Measurements from ENCODE around the gene SYT2. TPM values are rescaled to one million over a fixed set of nuclear protein-coding genes. Genes with fewer than 3 reads are reported as not detected.

SYT2 gene
- total RNA-seq, 1 donor from 2014 or later = not detected

DNA sequence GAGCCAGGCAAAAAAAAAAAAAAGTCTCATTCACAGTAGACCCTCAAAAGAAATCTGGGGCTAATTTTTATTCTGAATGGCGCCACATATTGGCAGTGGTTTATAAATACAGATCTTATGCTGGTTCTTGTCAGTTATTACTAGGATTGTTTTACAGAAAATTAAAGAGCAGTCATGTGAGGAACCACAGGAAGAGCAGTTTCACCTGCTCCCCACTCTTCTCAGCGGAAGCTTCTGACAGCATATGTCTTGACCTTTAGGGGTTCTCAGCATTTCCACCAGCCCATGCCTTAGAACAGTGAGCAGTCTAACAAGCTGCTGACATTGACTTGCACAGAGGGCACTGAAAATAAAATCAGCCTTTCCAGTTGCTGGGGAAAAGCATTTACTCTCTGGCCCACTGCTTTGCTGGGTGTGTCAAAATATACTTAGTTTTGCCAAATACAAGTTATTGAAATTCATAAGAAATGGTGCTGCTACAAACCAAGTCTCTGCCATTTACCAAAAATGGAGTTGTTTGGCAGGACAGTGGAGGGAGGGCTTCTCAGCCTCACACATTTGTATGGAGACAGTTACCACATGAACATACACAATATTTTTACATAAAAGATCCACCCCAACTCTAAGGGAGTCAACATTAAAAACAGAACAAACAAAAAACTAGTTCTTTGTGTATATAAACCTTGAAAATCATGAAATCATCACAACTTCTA is 144.2 kb downstream of the SYT2 start:
- TF ChIP-seq, protein P1, sequence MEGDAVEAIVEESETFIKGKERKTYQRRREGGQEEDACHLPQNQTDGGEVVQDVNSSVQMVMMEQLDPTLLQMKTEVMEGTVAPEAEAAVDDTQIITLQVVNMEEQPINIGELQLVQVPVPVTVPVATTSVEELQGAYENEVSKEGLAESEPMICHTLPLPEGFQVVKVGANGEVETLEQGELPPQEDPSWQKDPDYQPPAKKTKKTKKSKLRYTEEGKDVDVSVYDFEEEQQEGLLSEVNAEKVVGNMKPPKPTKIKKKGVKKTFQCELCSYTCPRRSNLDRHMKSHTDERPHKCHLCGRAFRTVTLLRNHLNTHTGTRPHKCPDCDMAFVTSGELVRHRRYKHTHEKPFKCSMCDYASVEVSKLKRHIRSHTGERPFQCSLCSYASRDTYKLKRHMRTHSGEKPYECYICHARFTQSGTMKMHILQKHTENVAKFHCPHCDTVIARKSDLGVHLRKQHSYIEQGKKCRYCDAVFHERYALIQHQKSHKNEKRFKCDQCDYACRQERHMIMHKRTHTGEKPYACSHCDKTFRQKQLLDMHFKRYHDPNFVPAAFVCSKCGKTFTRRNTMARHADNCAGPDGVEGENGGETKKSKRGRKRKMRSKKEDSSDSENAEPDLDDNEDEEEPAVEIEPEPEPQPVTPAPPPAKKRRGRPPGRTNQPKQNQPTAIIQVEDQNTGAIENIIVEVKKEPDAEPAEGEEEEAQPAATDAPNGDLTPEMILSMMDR (IDR thresholded peaks at IDR 0.05) = no peak
- peak overlapping the region; percentile 44 for H3K4me3 Mint-ChIP-seq
- peaks cover 37% of the 10 kb centered on the region for H3K4me1 Mint-ChIP-seq
- intact Hi-C loops (cut with micrococcal nuclease) = loop anchor here (5.0 kb wide), 2 partner anchors 34 to 51 kb away; no protein-coding TSS in a partner anchor
- ATAC-seq (ENCODE audit: low read depth) (peak; percentile 95), DNase-seq (no peak)
- H3K27me3 Mint-ChIP-seq = no peaks in the 10 kb centered on the region
- H3K9me3 Mint-ChIP-seq = no peaks in the 10 kb centered on the region
- ChIA-PET POLR2A (interaction anchor here (1.4 kb wide), 1 partner anchor 12 kb away, joined by 4 read pairs; no protein-coding TSS in a partner anchor), CTCF (interaction anchor here (0.6 to 1.1 kb wide), 3 partner anchors 8 to 40 kb away, joined by 3 to 6 read pairs (median 4); no protein-coding TSS in a partner anchor)
- peaks cover 23% of the 10 kb centered on the region for H3K36me3 Mint-ChIP-seq (ENCODE audit: low read depth)
- peak overlapping the region; percentile 46 for H3K27ac Mint-ChIP-seq

DNA sequence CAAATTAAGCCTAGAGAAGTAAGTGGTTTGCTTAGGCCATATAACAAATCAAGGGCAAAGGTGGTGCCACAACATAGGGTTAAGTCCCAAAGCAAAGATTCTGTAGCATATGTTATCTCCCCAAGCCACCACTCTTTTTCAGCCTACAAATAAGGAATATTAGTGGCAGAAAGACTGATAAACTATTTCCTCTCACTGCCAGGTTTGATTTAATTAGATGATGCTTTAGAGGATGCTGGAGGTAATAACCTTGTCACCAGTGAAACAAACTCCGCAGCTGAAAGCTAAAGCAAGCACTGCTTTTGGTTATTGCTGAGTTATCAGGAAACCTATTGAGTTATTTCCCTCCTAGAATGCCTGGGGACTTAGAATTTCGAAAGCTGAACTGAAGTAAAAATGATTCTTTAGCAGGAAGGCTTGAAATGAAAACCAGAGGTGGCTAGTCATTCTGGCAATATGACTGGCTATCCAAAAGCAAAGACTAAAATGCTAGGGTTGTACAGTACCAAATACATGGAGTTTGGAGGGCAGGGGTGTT is 145.2 kb downstream of the SYT2 start:
- Mint-ChIP-seq H3K4me1 (peaks cover 37% of the 10 kb centered on the region), H3K4me3 (no peak overlapping the region), H3K36me3 (ENCODE audit: low read depth) (peaks cover 23% of the 10 kb centered on the region), H3K9me3 (no peaks in the 10 kb centered on the region), H3K27ac (peak overlapping the region; percentile 46), H3K27me3 (no peaks in the 10 kb centered on the region)
- DNase-seq (no peak), ATAC-seq (ENCODE audit: low read depth) (no peak)
- TF ChIP-seq, protein P1 (IDR thresholded peaks at IDR 0.05) = no peak
- POLR2A ChIA-PET = interaction anchor here (1.4 kb wide), 1 partner anchor 11 kb away, joined by 4 read pairs; no protein-coding TSS in a partner anchor
- CTCF ChIA-PET = interaction anchor here (1.4 kb wide), 1 partner anchor 154 kb away, joined by 4 read pairs; no protein-coding TSS in a partner anchor
- intact Hi-C loops (cut with micrococcal nuclease) = loop anchor here (5.0 kb wide), 2 partner anchors 33 to 52 kb away; no protein-coding TSS in a partner anchor

DNA sequence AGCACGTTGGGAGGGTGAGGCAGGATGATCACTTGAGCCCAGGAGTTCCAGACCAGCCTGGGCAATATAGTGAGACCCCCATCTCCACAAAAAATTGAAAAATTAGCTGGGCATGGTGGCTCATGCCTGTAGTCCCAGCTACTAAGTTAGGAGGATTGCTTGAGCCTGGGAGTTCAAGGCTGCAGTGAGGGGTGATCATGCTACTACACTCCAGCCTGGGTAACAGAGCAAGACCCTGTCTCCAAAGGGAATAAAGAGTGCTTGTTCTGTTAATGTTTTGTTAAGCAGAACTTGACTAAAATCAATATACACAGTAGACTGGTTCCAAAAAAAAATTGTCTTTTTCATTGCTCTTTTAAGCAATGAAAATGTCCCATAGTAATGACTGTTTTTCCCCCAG is 146.4 kb downstream of the SYT2 start:
- CTCF ChIA-PET = interaction anchor here (1.0 kb wide), 1 partner anchor 62 kb away, joined by 3 read pairs; no protein-coding TSS in a partner anchor
- DNase-seq = no peak
- no peak for ATAC-seq (ENCODE audit: low read depth)
- no peak overlapping the region for H3K27ac Mint-ChIP-seq
- no peaks in the 10 kb centered on the region for H3K9me3 Mint-ChIP-seq
- H3K4me1 Mint-ChIP-seq = peaks cover 37% of the 10 kb centered on the region
- H3K4me3 Mint-ChIP-seq = no peak overlapping the region
- TF ChIP-seq, protein P1 (IDR thresholded peaks at IDR 0.05) = no peak
- intact Hi-C loops (cut with micrococcal nuclease) = no loop called here
- POLR2A ChIA-PET = no interaction called here
- no peaks in the 10 kb centered on the region for H3K27me3 Mint-ChIP-seq
- peaks cover 21% of the 10 kb centered on the region for H3K36me3 Mint-ChIP-seq (ENCODE audit: low read depth)

DNA sequence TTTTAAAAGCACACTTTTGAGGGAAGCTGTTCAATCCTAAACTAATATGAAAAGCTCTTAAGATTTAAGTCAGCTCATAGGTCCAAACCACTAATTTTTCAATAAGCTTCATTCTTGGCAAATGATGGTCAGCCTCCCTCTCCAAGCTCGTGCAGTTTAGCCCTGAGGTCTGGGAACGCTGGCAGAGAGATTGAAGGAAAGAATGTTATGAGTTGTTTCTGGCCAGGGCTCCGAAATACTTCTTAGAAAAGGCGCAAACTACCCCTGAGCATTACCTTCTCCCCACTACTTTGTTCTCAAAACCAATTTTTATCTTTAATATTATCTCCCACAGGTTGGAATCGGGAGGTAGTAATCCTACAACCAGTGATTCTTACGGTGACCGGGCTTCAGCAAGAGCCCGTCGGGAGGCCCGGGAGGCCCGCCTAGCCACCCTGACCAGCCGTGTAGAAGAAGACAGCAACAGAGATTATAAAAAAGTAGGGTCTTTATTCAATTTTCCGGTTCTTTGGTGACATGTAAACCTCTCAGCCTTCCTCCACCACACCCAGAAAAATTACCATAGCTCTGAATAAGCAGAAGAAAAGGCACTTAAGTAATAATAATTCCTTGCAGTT is 147.7 kb downstream of the SYT2 start:
- no peaks in the 10 kb centered on the region for H3K27me3 Mint-ChIP-seq
- no peak overlapping the region for H3K4me3 Mint-ChIP-seq
- ChIA-PET POLR2A (no interaction called here), CTCF (interaction anchor here (1.0 to 1.2 kb wide), 2 partner anchors 9 to 61 kb away, joined by 3 read pairs; no protein-coding TSS in a partner anchor)
- no peak for ATAC-seq (ENCODE audit: low read depth)
- no peak overlapping the region for H3K27ac Mint-ChIP-seq
- TF ChIP-seq, protein P1 (IDR thresholded peaks at IDR 0.05) = no peak
- no peak for DNase-seq
- H3K36me3 Mint-ChIP-seq (ENCODE audit: low read depth) = peaks cover 8% of the 10 kb centered on the region
- peaks cover 34% of the 10 kb centered on the region for H3K4me1 Mint-ChIP-seq
- intact Hi-C loops (cut with micrococcal nuclease) = no loop called here
- H3K9me3 Mint-ChIP-seq = no peaks in the 10 kb centered on the region

All from activated B cell treated with CpG ODN at 0.5 μM for 24 hours (primary cell).